Measurements from ENCODE around the gene ATG2A. TPM values are rescaled to one million over a fixed set of nuclear protein-coding genes. Genes with fewer than 3 reads are reported as not detected.

ATG2A gene
- total and polyA plus RNA-seq, 9 of the 15 experiments (the other 6 are each of a cell fraction or from before 2014, with no cell fraction given) = 0.25 to 45.9 (median 5.2) TPM

- H3K4me3 ChIP-seq = no peak overlapping the region
- peaks cover 48% of the 10 kb centered on the region; the same call in 2 of the 3 replicates for H3K36me3 ChIP-seq (ENCODE audit: control insufficient read depth, insufficient read depth, low read length)
- no peak for ATAC-seq
Measured at GRCh38 chr11:64867748-64868462, 49.1 kb downstream of the ATG2A start.

More at GRCh38 chr11:64867748-64868462, 49.1 kb downstream of the ATG2A start:
- no peak overlapping the region for H3K27ac ChIP-seq (ENCODE audit: extremely low read depth, low read depth, low read length)
- H3K9me3 ChIP-seq (replicated peaks; ENCODE audit: control insufficient read depth, insufficient read depth, low read depth, low read length) = no peaks in the 10 kb centered on the region
- peaks cover 88% of the 10 kb centered on the region for H3K79me2 ChIP-seq (ENCODE audit: control insufficient read depth, insufficient read depth, low read length)
- no peak overlapping the region for H3K4me2 ChIP-seq (ENCODE audit: insufficient read depth, low read length)
- POLR2A ChIA-PET = interaction anchor here (0.6 to 9.6 kb wide), 4 partner anchors 9 to 449 kb away, joined by 3 to 109 read pairs (median 3); partner anchors contain the start of gene EHD1
- no peak overlapping the region for H2AFZ ChIP-seq (ENCODE audit: low read depth, low read length)
- DNase-seq (ENCODE audit: extremely low read depth in 1 of 4, low spot score in 3 of 4) (no peak), FAIRE-seq (no peak)
- no peaks in the 10 kb centered on the region; a peak in 1 of 5 replicates for H3K27me3 ChIP-seq (ENCODE audit: control insufficient read depth in 2 of 2, insufficient read depth in 2 of 2, low read length in 2 of 2)
- H3K9me1 ChIP-seq (ENCODE audit: control insufficient read depth, insufficient read depth, low read length) = peaks cover 3% of the 10 kb centered on the region
- H4K20me1 ChIP-seq (replicated peaks; ENCODE audit: control insufficient read depth, insufficient read depth, low read length) = peaks cover 8% of the 10 kb centered on the region; the same call in 1 of the 2 replicates
- no TSS peak for BruUV-seq (replicated peaks)
- TF ChIP-seq ZBED1 (IDR thresholded peaks at IDR 0.05) = no peak
- TF ChIP-seq TEAD2 (tag; IDR thresholded peaks at IDR 0.05) = no peak
- no peak for TF ChIP-seq KDM1A (IDR thresholded peaks at IDR 0.05)
- no peak for TF ChIP-seq POLR3A (IDR thresholded peaks at IDR 0.05; ENCODE audit: borderline replicate concordance, extremely low read depth, insufficient read depth, insufficient read length)
- TF ChIP-seq BCL6 (CRISPR knock-in tag; IDR thresholded peaks at IDR 0.05) = no peak
- no peak for TF ChIP-seq ZNF589 (CRISPR knock-in tag; IDR thresholded peaks at IDR 0.05; ENCODE audit: low read depth)
- no peak for TF ChIP-seq SMARCE1 (IDR thresholded peaks at IDR 0.05)
- TF ChIP-seq TRIM25 (IDR thresholded peaks at IDR 0.05; ENCODE audit: borderline replicate concordance) = no peak
- no peak for TF ChIP-seq CREB3L1 (IDR thresholded peaks at IDR 0.05; ENCODE audit: borderline replicate concordance, low read depth)
- TF ChIP-seq ETS2 (tag; IDR thresholded peaks at IDR 0.05; ENCODE audit: borderline replicate concordance, poor library complexity, severe bottlenecking) = no peak
- TF ChIP-seq ZFX (CRISPR knock-in tag; IDR thresholded peaks at IDR 0.05) = no peak
- no peak for TF ChIP-seq SAP30 (IDR thresholded peaks at IDR 0.05; ENCODE audit: borderline replicate concordance, insufficient read depth, low read depth, low read length, poor library complexity, severe bottlenecking)
- TF ChIP-seq BRF2 (IDR thresholded peaks at IDR 0.05; ENCODE audit: borderline replicate concordance, insufficient read depth, insufficient read length) = no peak
- no peak for TF ChIP-seq ZNF354B (CRISPR knock-in tag; IDR thresholded peaks at IDR 0.05)
- TF ChIP-seq HNRNPL (IDR thresholded peaks at IDR 0.05; ENCODE audit: low read depth, low read length) = no peak
- no peak for TF ChIP-seq RUNX1 (IDR thresholded peaks at IDR 0.05; ENCODE audit: low read depth)
- TF ChIP-seq GABPA (tag; conservative IDR thresholded peaks at IDR 0.05; ENCODE audit: low read depth) = no peak
- TF ChIP-seq LARP7 (IDR thresholded peaks at IDR 0.05) = no peak
- TF ChIP-seq ZNF696 (CRISPR knock-in tag; conservative IDR thresholded peaks at IDR 0.05) = no peak
- WGBS (ENCODE audit: insufficient coverage, low coverage, missing lambda C conversion rate) = 87% methylated on average over 26 of the region's 28 CpGs
- intact Hi-C loops (cut with micrococcal nuclease) (no loop called here), in situ Hi-C loops (cut with MboI) (no loop called here)
- peaks cover 44 to 70% of the 10 kb centered on the region in 2 experiments for H3K4me1 ChIP-seq (replicated peaks in 1 of 2; ENCODE audit: control insufficient read depth in 2 of 2, insufficient read depth in 2 of 2, low read length in 2 of 2)
- H3K9ac ChIP-seq (ENCODE audit: insufficient read depth in 1 of 2, low read depth in 2 of 2, low read length in 2 of 2) = no peak overlapping the region
- CTCF ChIA-PET (ENCODE audit: low intra/inter-chr PET ratio) = no interaction called here

All from K562 (cell line).